Purkinje cell (primary cell): Measurements from ENCODE around the gene ADGRD2. TPM values are rescaled to one million over a fixed set of nuclear protein-coding genes. Genes with fewer than 3 reads are reported as not detected.

Source experiments
- polyA plus RNA-seq: library from polyadenylated mRNA; unstranded; fragments of >200 nt; fragmentation: Nextera tagmentation; gene quantifications from 2 replicates; pipeline ENCODE4 v1.2.1, GENCODE V29; 2014

Gene ADGRD2
- not detected in 2 replicates for polyA plus RNA-seq

GRCh38 chr9:124450241-124450924 lies at the start of gene ADGRD2:
ADGRD2 (plus strand) TSS chr9:124450451; CDS start chr9:124451667, 1,216 bp downstream.

DNA sequence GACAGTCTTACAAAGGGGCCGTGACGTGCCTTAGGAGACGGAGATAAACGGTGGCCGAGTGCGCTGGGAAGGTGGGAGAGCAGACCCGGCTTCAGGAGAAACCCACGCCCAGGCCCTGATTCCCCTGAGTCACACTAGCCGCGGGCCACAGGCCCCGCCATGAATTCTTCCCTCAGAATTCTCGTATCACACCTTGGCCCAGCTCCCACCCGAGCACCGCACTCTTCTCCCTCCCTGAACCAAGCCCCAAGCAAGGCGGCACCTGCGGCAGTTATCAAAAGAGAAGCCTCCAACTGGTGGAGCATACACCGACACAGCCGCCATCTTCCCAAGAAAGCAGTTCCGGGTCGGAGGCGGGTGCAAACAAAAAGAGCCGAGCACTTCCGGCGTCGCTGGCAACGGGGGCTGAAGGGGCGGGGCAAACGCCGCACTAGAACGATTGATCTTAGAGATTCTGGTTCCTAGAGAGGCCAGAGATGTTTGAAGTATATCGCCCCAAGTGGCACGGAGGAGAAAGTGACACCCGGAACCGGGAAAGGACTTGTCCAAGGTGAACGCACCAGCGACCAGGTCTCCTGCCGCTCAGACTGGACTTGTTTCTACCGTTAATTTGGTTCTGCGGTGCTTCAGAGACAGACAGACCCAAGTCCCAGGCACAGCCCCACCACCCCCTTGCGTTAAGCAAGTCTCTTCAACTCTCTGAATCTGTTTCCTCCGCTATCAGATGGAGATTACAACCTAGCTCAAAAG lies 35.0 kb upstream of the ADGRD2 start, which contains the start of gene PSMB7:
Gene PSMB7 (minus strand): TSS at position 341 of the 750 bp plus-strand sequence. CDS start 17 bp downstream, at position 324.

DNA sequence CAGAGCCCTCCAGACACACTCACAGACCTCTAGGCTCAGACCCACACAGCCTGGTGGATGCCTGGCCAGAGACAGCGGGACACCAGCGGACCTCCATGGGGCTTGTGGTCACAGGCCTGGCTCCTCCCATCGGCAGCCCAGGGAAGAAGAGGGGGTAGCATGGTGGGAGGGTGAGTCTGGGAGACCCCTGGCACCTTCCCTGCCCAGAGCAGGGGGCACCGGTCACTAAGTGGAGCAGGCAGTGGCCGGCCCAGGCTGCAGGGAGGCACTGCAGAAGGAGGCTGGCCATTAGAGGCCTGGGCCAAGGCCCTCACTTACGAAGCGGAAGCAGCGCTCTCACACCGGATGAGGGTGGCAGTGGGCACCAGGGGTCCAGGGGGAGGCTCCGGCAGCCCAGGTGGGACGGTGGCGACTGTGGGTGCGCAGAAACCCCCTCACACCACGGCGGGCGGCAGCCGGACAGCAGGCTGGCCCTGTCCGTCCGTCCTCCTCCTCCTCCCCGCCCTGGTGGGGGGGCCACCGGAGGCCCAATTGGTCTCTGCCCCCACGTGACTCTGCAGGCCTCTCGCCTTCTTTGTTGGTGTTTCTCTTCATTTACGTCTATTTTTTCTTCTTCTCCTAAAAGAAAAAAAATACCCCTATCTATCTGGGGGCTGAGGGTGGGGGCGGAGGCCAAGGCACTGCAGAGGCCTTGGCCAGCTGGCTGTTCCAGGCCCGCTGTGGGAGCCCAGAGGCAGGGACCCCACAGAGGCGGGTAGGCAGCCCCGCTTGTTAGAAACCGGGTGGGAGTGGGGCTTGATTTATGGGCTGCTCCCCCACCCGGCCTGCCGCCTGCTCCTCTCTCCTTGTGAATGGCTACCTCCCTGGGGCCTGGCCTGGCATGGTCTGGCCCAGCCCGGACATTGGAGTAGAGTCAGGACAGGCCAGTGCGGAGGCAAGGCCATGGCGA lies 57.0 kb downstream of the ADGRD2 start, which contains the start of gene NR5A1:
Gene NR5A1 (minus strand): TSS at position 469 of the 949 bp plus-strand sequence. CDS start 4,004 bp downstream, outside the sequence.

Other genes starting within 250 kb of the ADGRD2 start
- 1.5 and 2.8 TPM in 2 replicates for gene NEK6, start 192.5 kb upstream of the ADGRD2 start, polyA plus RNA-seq
- 379 and 443 TPM in 2 replicates for gene PSMB7, start 35.0 kb upstream of the ADGRD2 start, polyA plus RNA-seq
- gene NR5A1, start 56.9 kb downstream of the ADGRD2 start, polyA plus RNA-seq, result not detected in 2 replicates